ENCODE data around the gene NCKIPSD. TPM values are rescaled to one million over a fixed set of nuclear protein-coding genes. Genes with fewer than 3 reads are reported as not detected.

Gene NCKIPSD
- total RNA-seq, 6 experiments from 2014 or later = 6.8 to 27.3 (median 12.3) TPM

GRCh38 chr3:48631516-48632448, 53.9 kb downstream of the NCKIPSD start:
- H3K36me3 ChIP-seq = peaks cover 0 to 7% (median 0%) of the 10 kb centered on the region in 4 donors
- no peak for ATAC-seq
- no peak for TF ChIP-seq POLR2A (IDR thresholded peaks at IDR 0.05)
- TF ChIP-seq, protein P1, sequence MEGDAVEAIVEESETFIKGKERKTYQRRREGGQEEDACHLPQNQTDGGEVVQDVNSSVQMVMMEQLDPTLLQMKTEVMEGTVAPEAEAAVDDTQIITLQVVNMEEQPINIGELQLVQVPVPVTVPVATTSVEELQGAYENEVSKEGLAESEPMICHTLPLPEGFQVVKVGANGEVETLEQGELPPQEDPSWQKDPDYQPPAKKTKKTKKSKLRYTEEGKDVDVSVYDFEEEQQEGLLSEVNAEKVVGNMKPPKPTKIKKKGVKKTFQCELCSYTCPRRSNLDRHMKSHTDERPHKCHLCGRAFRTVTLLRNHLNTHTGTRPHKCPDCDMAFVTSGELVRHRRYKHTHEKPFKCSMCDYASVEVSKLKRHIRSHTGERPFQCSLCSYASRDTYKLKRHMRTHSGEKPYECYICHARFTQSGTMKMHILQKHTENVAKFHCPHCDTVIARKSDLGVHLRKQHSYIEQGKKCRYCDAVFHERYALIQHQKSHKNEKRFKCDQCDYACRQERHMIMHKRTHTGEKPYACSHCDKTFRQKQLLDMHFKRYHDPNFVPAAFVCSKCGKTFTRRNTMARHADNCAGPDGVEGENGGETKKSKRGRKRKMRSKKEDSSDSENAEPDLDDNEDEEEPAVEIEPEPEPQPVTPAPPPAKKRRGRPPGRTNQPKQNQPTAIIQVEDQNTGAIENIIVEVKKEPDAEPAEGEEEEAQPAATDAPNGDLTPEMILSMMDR (IDR thresholded peaks at IDR 0.05) = no peak
- 98% methylated on average over 9 of the region's 22 CpGs for WGBS (ENCODE audit: insufficient coverage, low coverage, low lambda C conversion rate, missing lambda C conversion rate)
- intact Hi-C loops (cut with DNase I) = no loop called here
- H3K27ac ChIP-seq = no peak overlapping the region
- peaks cover 0 to 11% (median 0%) of the 10 kb centered on the region in 4 donors for H3K4me1 ChIP-seq
- no peaks in the 10 kb centered on the region for H3K9me3 ChIP-seq
- no peak overlapping the region for H3K4me3 ChIP-seq
- no peak for DNase-seq
- H3K27me3 ChIP-seq = no peaks in the 10 kb centered on the region

GRCh38 chr3:48630833-48631232, 54.9 kb downstream of the NCKIPSD start:
- no CpG with 5 or more reads among the region's 12 CpGs for WGBS (ENCODE audit: insufficient coverage, low coverage, low lambda C conversion rate, missing lambda C conversion rate)
- no peak overlapping the region for H3K27ac ChIP-seq
- peaks cover 0 to 11% (median 0%) of the 10 kb centered on the region in 4 donors for H3K4me1 ChIP-seq
- ATAC-seq (no peak), DNase-seq (no peak)
- intact Hi-C loops (cut with DNase I) = no loop called here
- no peaks in the 10 kb centered on the region for H3K9me3 ChIP-seq
- H3K36me3 ChIP-seq = peaks cover 0 to 7% (median 0%) of the 10 kb centered on the region in 4 donors
- no peak for TF ChIP-seq POLR2A (IDR thresholded peaks at IDR 0.05)
- TF ChIP-seq, protein P1 (IDR thresholded peaks at IDR 0.05) = no peak
- H3K27me3 ChIP-seq = no peaks in the 10 kb centered on the region
- no peak overlapping the region for H3K4me3 ChIP-seq

DNA sequence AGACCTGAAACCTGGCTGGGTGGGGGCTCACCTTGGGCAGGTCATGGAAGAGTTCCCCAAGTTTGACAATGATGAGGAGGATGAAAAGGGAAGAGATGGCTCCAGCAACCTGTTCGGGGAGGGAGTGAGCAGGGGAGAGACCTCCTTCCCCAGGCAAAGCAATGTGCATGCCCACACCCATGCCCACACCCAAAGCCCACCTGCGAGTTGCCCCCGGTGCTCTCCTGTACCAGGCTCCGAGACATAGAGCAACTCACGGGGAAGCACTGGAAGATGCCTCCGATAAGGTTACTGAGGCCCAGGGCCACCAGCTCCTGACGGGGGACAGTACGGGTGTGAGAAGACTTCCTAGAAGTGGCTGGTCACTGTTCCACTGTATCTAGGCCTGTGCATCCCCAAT, 55.3 kb downstream of the NCKIPSD start:
- Histone ChIP-seq H3K9me3 (no peaks in the 10 kb centered on the region), H3K27ac (no peak overlapping the region), H3K4me3 (no peak overlapping the region), H3K36me3 (peaks cover 0 to 7% (median 0%) of the 10 kb centered on the region in 4 donors), H3K27me3 (no peaks in the 10 kb centered on the region), H3K4me1 (peaks cover 0 to 11% (median 0%) of the 10 kb centered on the region in 4 donors)
- no peak for ATAC-seq
- no peak for DNase-seq
- intact Hi-C loops (cut with DNase I) = no loop called here
- TF ChIP-seq POLR2A (IDR thresholded peaks at IDR 0.05) = no peak
- TF ChIP-seq, protein P1 (IDR thresholded peaks at IDR 0.05) = no peak
- no CpG with 5 or more reads among the region's 8 CpGs for WGBS (ENCODE audit: insufficient coverage, low coverage, low lambda C conversion rate, missing lambda C conversion rate)

GRCh38 chr3:48629894-48630293, 55.8 kb downstream of the NCKIPSD start:
- Histone ChIP-seq H3K4me1 (peaks cover 0 to 9% (median 0%) of the 10 kb centered on the region in 4 donors), H3K27me3 (no peaks in the 10 kb centered on the region), H3K9me3 (no peaks in the 10 kb centered on the region), H3K27ac (no peak overlapping the region), H3K4me3 (no peak overlapping the region), H3K36me3 (peaks cover 0 to 7% (median 0%) of the 10 kb centered on the region in 4 donors)
- TF ChIP-seq POLR2A (IDR thresholded peaks at IDR 0.05) = no peak
- TF ChIP-seq, protein P1 (IDR thresholded peaks at IDR 0.05) = no peak
- ATAC-seq = no peak
- DNase-seq = no peak
- WGBS (ENCODE audit: insufficient coverage, low coverage, low lambda C conversion rate, missing lambda C conversion rate) = 100% methylated on average over 3 of the region's 12 CpGs
- intact Hi-C loops (cut with DNase I) = no loop called here

All from right lobe of liver (tissue), 6 donors.